GM18498 (cell line): ENCODE measurements around the gene IRF6.

Source experiments
- ATAC-seq: cut with Tn5 transposase; IDR thresholded peaks from one replicate; pipeline ENCODE4 v1.9.1; 2021; ENCODE audit warnings: mild to moderate bottlenecking, moderate library complexity; ENCODE audit not compliant: unreplicated experiment

Gene IRF6

GRCh38 chr1:209761011-209761635, 44.8 kb downstream of the IRF6 start:
- no peak for ATAC-seq

- ATAC-seq, result no peak
Measured at GRCh38 chr1:209759829-209760359, 46.0 kb downstream of the IRF6 start.

- no peak for ATAC-seq
Measured at GRCh38 chr1:209758400-209758799, 47.5 kb downstream of the IRF6 start.

GRCh38 chr1:209756615-209757445, 49.1 kb downstream of the IRF6 start:
- ATAC-seq, result peak; percentile 44

- peak; percentile 81 for ATAC-seq
Measured at GRCh38 chr1:209755926-209756614, 49.9 kb downstream of the IRF6 start, which contains the start of gene TRAF3IP3. Gene TRAF3IP3 (plus strand): TSS chr1:209756053. CDS start chr1:209760040, 3,987 bp downstream.

- ATAC-seq, result no peak
Measured at GRCh38 chr1:209755256-209755655, 50.7 kb downstream of the IRF6 start.

- ATAC-seq, result no peak
Measured at GRCh38 chr1:209752890-209753289, 53.1 kb downstream of the IRF6 start.

- peak; percentile 45 for ATAC-seq
Measured at GRCh38 chr1:209751627-209752231, 54.2 kb downstream of the IRF6 start.

- no peak for ATAC-seq
Measured at GRCh38 chr1:209749670-209750323, 56.1 kb downstream of the IRF6 start.

GRCh38 chr1:209749205-209749604, 56.7 kb downstream of the IRF6 start:
- no peak for ATAC-seq

GRCh38 chr1:209748620-209749019, 57.3 kb downstream of the IRF6 start:
- ATAC-seq, result no peak

- ATAC-seq, result peak; percentile 81
Measured at GRCh38 chr1:209747580-209748262, 58.2 kb downstream of the IRF6 start.

- no peak for ATAC-seq
Measured at GRCh38 chr1:209746451-209747165, 59.3 kb downstream of the IRF6 start.

- no peak for ATAC-seq
Measured at GRCh38 chr1:209743145-209743482, 62.8 kb downstream of the IRF6 start.

GRCh38 chr1:209742409-209743144, 63.4 kb downstream of the IRF6 start:
- no peak for ATAC-seq

- no peak for ATAC-seq
Measured at GRCh38 chr1:209741889-209742288, 64.1 kb downstream of the IRF6 start.

GRCh38 chr1:209741193-209741592, 64.7 kb downstream of the IRF6 start:
- ATAC-seq, result no peak

GRCh38 chr1:209738270-209738669, 67.7 kb downstream of the IRF6 start:
- no peak for ATAC-seq

- no peak for ATAC-seq
Measured at GRCh38 chr1:209737118-209737505, 68.8 kb downstream of the IRF6 start.
